Suprapubic skin (tissue), 4 donors: ENCODE measurements around the gene ATAD3C.

Experiments
- EP300 ChIP-seq: sonication (generic); formaldehyde crosslinking; IDR thresholded peaks from one replicate; pipeline ENCODE4 v1.6.1; 2017; ENCODE audit warnings: antibody characterized with exemption
- POLR2A ChIP-seq, 2 donors: fragments of 450-650 bp; IDR thresholded peaks; one replicate each; pipeline ENCODE4 v1.6.1; 2017; ENCODE audit warnings: antibody characterized with exemption in 2 of 2, mild to moderate bottlenecking in 2 of 2, moderate library complexity in 2 of 2
- POLR2AphosphoS5 ChIP-seq, 3 donors: sonication (generic); formaldehyde crosslinking; IDR thresholded peaks; one replicate each; pipeline ENCODE4 v1.6.1; 2017; ENCODE audit warnings: antibody characterized with exemption in 3 of 3
- TF ChIP-seq, protein P1 (sequence below), 2 donors: fragments of 200-600 bp in 1 of 2; fragments of 450-650 bp in 1 of 2; sonication (generic) in 1 of 2; IDR thresholded peaks; one replicate each; pipeline ENCODE4 v1.5.1; 2016 to 2019; ENCODE audit warnings: antibody characterized with exemption in 2 of 2, mild to moderate bottlenecking in 1 of 2, moderate library complexity in 1 of 2

GRCh38 chr1:1420654-1421141 is 28.8 kb upstream of the ATAD3C start:
- TF ChIP-seq, protein P1, sequence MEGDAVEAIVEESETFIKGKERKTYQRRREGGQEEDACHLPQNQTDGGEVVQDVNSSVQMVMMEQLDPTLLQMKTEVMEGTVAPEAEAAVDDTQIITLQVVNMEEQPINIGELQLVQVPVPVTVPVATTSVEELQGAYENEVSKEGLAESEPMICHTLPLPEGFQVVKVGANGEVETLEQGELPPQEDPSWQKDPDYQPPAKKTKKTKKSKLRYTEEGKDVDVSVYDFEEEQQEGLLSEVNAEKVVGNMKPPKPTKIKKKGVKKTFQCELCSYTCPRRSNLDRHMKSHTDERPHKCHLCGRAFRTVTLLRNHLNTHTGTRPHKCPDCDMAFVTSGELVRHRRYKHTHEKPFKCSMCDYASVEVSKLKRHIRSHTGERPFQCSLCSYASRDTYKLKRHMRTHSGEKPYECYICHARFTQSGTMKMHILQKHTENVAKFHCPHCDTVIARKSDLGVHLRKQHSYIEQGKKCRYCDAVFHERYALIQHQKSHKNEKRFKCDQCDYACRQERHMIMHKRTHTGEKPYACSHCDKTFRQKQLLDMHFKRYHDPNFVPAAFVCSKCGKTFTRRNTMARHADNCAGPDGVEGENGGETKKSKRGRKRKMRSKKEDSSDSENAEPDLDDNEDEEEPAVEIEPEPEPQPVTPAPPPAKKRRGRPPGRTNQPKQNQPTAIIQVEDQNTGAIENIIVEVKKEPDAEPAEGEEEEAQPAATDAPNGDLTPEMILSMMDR (IDR thresholded peaks at IDR 0.05), result no peak
- TF ChIP-seq POLR2A (IDR thresholded peaks at IDR 0.05) (no peak), EP300 (no peak), POLR2AphosphoS5 (IDR thresholded peaks at IDR 0.05) (no peak)
